Spleen (tissue), 11 donors: ENCODE measurements around the gene TRIM28. TPM values are rescaled to one million over a fixed set of nuclear protein-coding genes. Genes with fewer than 3 reads are reported as not detected.
"Not testable (repeated sequence)": the region's sequence is repeated elsewhere in the genome, so short reads cannot be mapped to it uniquely, and the experiment has no call there.

Experiments
- DNase-seq: peaks from one replicate; pipeline ENCODE4 v3.0.0-alpha.2; 2020
- H3K27ac ChIP-seq, 8 donors: fragments of 200-600 bp; sonication (generic) in 7 of 8; 1 replicate in 4 of 8; 2 replicates in 4 of 8; pipeline versions ENCODE4 v1.5.0 to v1.8.0; 2016 to 2021; ENCODE audit warnings: inconsistent platforms in 4 of 8, mild to moderate bottlenecking in 4 of 8, moderate library complexity in 1 of 8
- H3K27me3 ChIP-seq, 7 donors: fragments of 200-600 bp; sonication (generic) in 6 of 7; replicated peaks in 1 of 7; 1 replicate in 4 of 7; 2 replicates in 3 of 7; pipeline versions ENCODE4 v1.5.0 to v1.8.0; 2016 to 2021; ENCODE audit warnings: inconsistent platforms in 3 of 7, mild to moderate bottlenecking in 1 of 7
- H3K36me3 ChIP-seq, 6 donors: fragments of 200-600 bp; sonication (generic) in 5 of 6; 1 replicate in 4 of 6; 2 replicates in 2 of 6; pipeline versions ENCODE4 v1.5.0 to v1.8.0; 2016 to 2021; ENCODE audit warnings: inconsistent platforms in 2 of 6
- H3K4me1 ChIP-seq, 6 donors: fragments of 200-600 bp; sonication (generic) in 5 of 6; 1 replicate in 3 of 6; 2 replicates in 3 of 6; pipeline versions ENCODE4 v1.5.0 to v1.8.0; 2016 to 2021; ENCODE audit warnings: inconsistent platforms in 3 of 6
- H3K4me3 ChIP-seq, 8 donors: fragments of 200-600 bp; sonication (generic) in 7 of 8; 1 replicate in 4 of 8; 2 replicates in 4 of 8; pipeline versions ENCODE4 v1.5.0 to v1.8.0; 2016 to 2021; ENCODE audit warnings: inconsistent platforms in 4 of 8, mild to moderate bottlenecking in 4 of 8, moderate library complexity in 2 of 8
- H3K9me3 ChIP-seq, 8 donors: fragments of 200-600 bp; sonication (generic) in 7 of 8; 1 replicate in 4 of 8; 2 replicates in 4 of 8; pipeline versions ENCODE4 v1.5.0 to v1.8.0; 2016 to 2021; ENCODE audit warnings: inconsistent platforms in 4 of 8
- CTCF ChIP-seq, 11 experiments: fragments of 200-600 bp in 7 of 11; fragments of 450-650 bp in 4 of 11; sonication (generic) in 4 of 11; IDR thresholded peaks in 8 of 11; conservative IDR thresholded peaks in 3 of 11; 1 replicate in 7 of 11; 2 replicates in 4 of 11; pipeline versions ENCODE4 v1.4.0 to v1.8.0; 2016 to 2021; ENCODE audit warnings: antibody characterized with exemption in 11 of 11, inconsistent platforms in 4 of 11, mild to moderate bottlenecking in 1 of 11
- POLR2A ChIP-seq, 3 donors: fragments of 450-650 bp; IDR thresholded peaks; one replicate each; pipeline ENCODE4 v1.5.1; 2017; ENCODE audit warnings: antibody characterized with exemption in 3 of 3, mild to moderate bottlenecking in 1 of 3
- POLR2AphosphoS5 ChIP-seq, 3 donors: sonication (generic); formaldehyde crosslinking; IDR thresholded peaks; one replicate each; pipeline ENCODE4 v1.5.1; 2017; ENCODE audit warnings: antibody characterized with exemption in 3 of 3
- WGBS, 5 donors: extraction: QIAGEN DNeasy Blood & Tissue Kit in 3 of 5; methylation state at CpG; one replicate each; pipeline versions ENCODE4 v1.1.5 to v1.1.7; 2013 to 2018; 5-methylcytosine and 5-hydroxymethylcytosine counted together
- intact Hi-C: fragments of 100-400 bp; cut with DNase I; formaldehyde crosslinking; loops from one replicate; pipeline ENCODE4 v1.15.0; 2023; ENCODE audit warnings: low total_unique reads
- polyA plus RNA-seq, 3 donors: library from polyadenylated mRNA; stranded (reverse); fragments of 200-250 nt; gene quantifications; one replicate each; pipeline ENCODE4 v1.2.1, GENCODE V29; 2013
- total RNA-seq, 7 donors: library from RNA; depleted of rRNA in 3 of 7; stranded (reverse); fragments of >200 nt in 3 of 7; fragmentation: NEBNext Ultra II Directional in 4 of 7; extraction: Animal tissue kit (Norgen Biotek cat#: 25700) in 4 of 7; gene quantifications; one replicate each; pipeline versions ENCODE4 v1.1.0 to v1.2.1, GENCODE V29; 2016 to 2021
- donor health status: healthy with polysubstance abuse.
- donor health status: DM: no; HTN: no; CAD: no; lungs with moderate emphysema.
- donor health status: DM: no; HTN: no; CAD: no.
- donor health status: Bipolar disorder and iron deficiency.
- donor health status: healthy.
- donor health status: DM: no; HTN: no; CAD: no.
- donor health status: DM: yes; HTN: yes; CAD: no.

The TRIM28 gene
- total and polyA plus RNA-seq, 10 donors, result 181 to 294 (median 232) TPM

GRCh38 chr19:58536852-58537798 is 6.7 kb upstream of the TRIM28 start:
- 73 to 95% (median 93%) methylated on average over 8 of the region's 8 CpGs for WGBS, 5 donors
- H3K27ac ChIP-seq, result no peak overlapping the region
- intact Hi-C loops, result no loop called here

DNA sequence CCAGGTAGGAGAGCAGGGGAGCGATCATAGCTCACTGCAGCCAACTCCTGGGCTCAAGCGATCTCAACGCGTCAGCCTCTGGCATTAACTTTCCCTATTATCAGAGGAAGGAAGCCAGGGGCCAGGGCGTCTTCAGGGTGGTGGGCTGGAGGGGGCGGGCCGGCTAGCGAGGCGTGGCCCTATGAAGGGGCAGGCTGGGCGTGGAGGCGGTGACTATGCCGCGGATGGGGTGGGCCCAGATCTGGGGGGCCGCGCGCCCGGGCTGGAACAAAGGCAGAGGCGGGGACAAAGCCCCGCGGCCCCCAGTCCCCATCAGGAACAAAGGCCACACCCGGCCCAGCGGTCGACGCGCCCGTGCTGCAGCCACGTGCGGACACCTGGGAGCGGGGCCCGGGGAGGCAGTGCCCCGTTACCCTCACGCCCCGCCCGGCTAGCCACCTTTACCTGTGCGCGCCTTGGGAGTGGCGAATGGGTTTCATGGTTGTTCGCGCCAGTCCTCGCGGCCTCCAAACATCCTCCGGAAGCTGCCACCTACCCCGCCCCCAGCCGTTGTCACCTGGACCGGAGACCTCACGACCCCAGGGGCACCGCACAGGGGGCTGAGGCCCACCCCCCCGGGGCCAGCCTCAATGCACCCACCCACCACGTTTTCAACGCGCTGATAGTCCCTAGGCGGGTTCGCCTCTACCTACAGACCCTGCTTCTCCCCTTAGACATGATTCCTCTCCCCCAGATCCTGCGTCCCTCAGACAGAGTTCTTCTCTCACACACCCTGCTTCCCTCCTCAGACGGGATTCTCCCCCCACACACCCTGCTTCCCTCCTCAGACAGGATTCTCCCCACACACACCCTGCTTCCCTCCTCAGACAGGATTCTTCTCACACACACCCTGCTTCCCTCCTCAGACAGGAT is 5.4 kb upstream of the TRIM28 start:
- no peaks in the 10 kb centered on the region for H3K36me3 ChIP-seq
- 1 to 2% (median 2%) methylated on average over 31 to 55 of the region's 55 CpGs for WGBS, 5 donors
- H3K9me3 ChIP-seq, result no peaks in the 10 kb centered on the region
- intact Hi-C loops, result no loop called here
- H3K4me1 ChIP-seq, result peaks cover 4 to 22% (median 18%) of the 10 kb centered on the region in 6 donors
- peak overlapping the region; percentile 17 to 71 (median 34) for H3K4me3 ChIP-seq
- peak overlapping the region in 3 of 8 donors; percentile 10 to 40 (median 39) for H3K27ac ChIP-seq
- peaks cover 0 to 32% (median 17%) of the 10 kb centered on the region in 7 donors for H3K27me3 ChIP-seq
- DNase-seq, result no peak
- peak in 2 of 3 donors; percentile 57 to 60 for TF ChIP-seq POLR2AphosphoS5 (IDR thresholded peaks at IDR 0.05)
- TF ChIP-seq CTCF (IDR thresholded peaks at IDR 0.05 in 8 of 11, conservative IDR thresholded peaks at IDR 0.05 in 3 of 11), result no peak

More at GRCh38 chr19:58536852-58537798, 6.7 kb upstream of the TRIM28 start:
- peaks cover 0 to 28% (median 17%) of the 10 kb centered on the region in 7 donors for H3K27me3 ChIP-seq
- no peak for TF ChIP-seq CTCF (IDR thresholded peaks at IDR 0.05 in 8 of 11, conservative IDR thresholded peaks at IDR 0.05 in 3 of 11)
- TF ChIP-seq POLR2AphosphoS5 (IDR thresholded peaks at IDR 0.05), result no peak
- TF ChIP-seq POLR2A (IDR thresholded peaks at IDR 0.05), result no peak
- peaks cover 4 to 16% (median 13%) of the 10 kb centered on the region in 6 donors for H3K4me1 ChIP-seq
- no peak overlapping the region for H3K4me3 ChIP-seq
- no peak for DNase-seq
- no peaks in the 10 kb centered on the region for H3K9me3 ChIP-seq
- no peaks in the 10 kb centered on the region for H3K36me3 ChIP-seq

DNA sequence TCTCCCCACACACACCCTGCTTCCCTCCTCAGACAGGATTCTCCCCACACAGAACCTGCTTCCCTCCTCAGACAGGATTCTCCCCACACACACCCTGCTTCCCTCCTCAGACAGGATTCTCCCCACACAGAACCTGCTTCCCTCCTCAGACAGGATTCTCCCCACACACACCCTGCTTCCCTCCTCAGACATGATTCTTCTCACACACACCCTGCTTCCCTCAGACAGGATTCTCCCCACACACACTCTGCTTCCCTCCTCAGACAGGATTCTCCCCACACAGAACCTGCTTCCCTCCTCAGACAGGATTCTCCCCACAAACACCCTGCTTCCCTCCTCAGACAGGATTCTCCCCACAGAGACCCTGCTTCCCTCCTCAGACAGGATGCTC is 4.7 kb upstream of the TRIM28 start:
- H3K9me3 ChIP-seq, intact Hi-C loops, H3K27ac ChIP-seq, H3K4me3 ChIP-seq, H3K36me3 ChIP-seq, DNase-seq: not testable (repeated sequence)
- peaks cover 0 to 32% (median 17%) of the 10 kb centered on the region in 7 donors for H3K27me3 ChIP-seq
- H3K4me1 ChIP-seq, result peaks cover 4 to 25% (median 20%) of the 10 kb centered on the region in 6 donors

DNA sequence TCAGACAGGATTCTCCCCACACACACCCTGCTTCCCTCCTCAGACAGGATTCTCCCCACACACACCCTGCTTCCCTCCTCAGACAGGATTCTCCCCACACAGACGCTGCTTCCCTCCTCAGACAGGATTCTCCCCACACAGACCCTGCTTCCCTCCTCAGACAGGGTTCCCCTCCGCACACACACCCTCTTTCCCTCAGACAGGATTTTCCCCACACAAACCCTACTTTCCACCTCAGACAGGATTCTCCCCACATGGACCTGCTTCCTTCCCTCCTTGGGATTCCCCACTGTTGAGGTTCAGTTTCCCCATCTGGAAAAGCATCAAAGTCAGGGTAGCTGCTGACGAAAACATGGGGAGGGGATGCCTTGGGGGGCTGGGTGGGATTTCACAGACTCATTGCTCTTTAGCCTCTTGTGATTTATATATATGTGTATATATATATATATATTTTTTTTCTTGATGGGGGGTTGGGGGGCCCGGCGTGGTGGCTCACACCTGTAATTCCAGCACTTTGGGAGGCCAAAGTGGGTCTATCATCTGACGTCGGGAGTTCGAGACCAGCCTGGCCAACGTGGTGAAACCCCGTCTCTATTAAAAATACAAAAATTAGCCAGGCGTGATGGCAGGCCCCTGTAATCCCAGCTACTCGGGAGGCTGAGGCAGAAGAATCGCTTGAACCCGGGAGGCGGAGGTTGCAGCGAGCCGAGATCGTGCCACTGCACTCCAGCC is 1.1 kb upstream of the TRIM28 start:
- Histone ChIP-seq H3K27ac (peak overlapping the region; percentile 88 to 99 (median 96)), H3K4me3 (peak overlapping the region in 4 of 8 donors; percentile 91 to 99 (median 93)), H3K36me3 (peaks cover 0 to 26% (median 13%) of the 10 kb centered on the region in 6 donors), H3K27me3 (peaks cover 0 to 15% (median 10%) of the 10 kb centered on the region in 7 donors), H3K4me1 (peaks cover 26 to 50% (median 43%) of the 10 kb centered on the region in 6 donors)
- intact Hi-C loops, H3K9me3 ChIP-seq, DNase-seq: not testable (repeated sequence)
- WGBS, 5 donors, result 82 to 90% (median 86%) methylated on average over 18 of the region's 18 CpGs
